DND-41 (cell line): ENCODE results near the gene ABCG4.

ENCODE experiments used
- ATAC-seq: fragments of 200-7000 bp; cut with Tn5 transposase; 3 replicates; pipeline ENCODE4 v1.9.1; 2021; ENCODE audit warnings: low read depth; ENCODE audit not compliant: insufficient read depth
- DNase-seq: peaks from one replicate; pipeline ENCODE4 v3.0.0-alpha.2; 2020
- H2AFZ ChIP-seq: 2 replicates; pipeline ENCODE4 v1.6.0; 2012; ENCODE audit warnings: low read depth, low read length
- H3K27ac ChIP-seq: 2 replicates; pipeline ENCODE4 v1.5.1; 2012; ENCODE audit warnings: low read length, inconsistent platforms
- H3K27me3 ChIP-seq: fragments of 200-600 bp; sonication (generic); 2 replicates; pipeline ENCODE4 v1.6.0; 2012; ENCODE audit warnings: low read length, mild to moderate bottlenecking, inconsistent platforms; ENCODE audit not compliant: insufficient read depth, poor library complexity
- H3K36me3 ChIP-seq: 2 replicates; pipeline ENCODE4 v1.5.1; 2012; ENCODE audit warnings: low read length, inconsistent platforms; ENCODE audit not compliant: insufficient read depth
- H3K4me1 ChIP-seq: 2 replicates; pipeline ENCODE4 v1.5.1; 2012; ENCODE audit warnings: mild to moderate bottlenecking, low read length; ENCODE audit not compliant: insufficient read depth
- H3K4me2 ChIP-seq: 2 replicates; pipeline ENCODE4 v1.6.0; 2012; ENCODE audit warnings: mild to moderate bottlenecking, moderate library complexity, low read length, inconsistent platforms; ENCODE audit not compliant: insufficient read depth
- H3K4me3 ChIP-seq, 2 experiments: fragments of 200-600 bp in 1 of 2; shearing (Covaris generic) in 1 of 2; 2 replicates each; pipeline ENCODE4 v1.5.1; 2012 to 2016; ENCODE audit warnings: inconsistent platforms in 2 of 2, low read length in 2 of 2, mild to moderate bottlenecking in 2 of 2, low read depth in 1 of 2, moderate library complexity in 1 of 2
- H3K79me2 ChIP-seq: 2 replicates; pipeline ENCODE4 v1.6.0; 2012; ENCODE audit warnings: low read length, inconsistent platforms; ENCODE audit not compliant: insufficient read depth
- H3K9ac ChIP-seq: 2 replicates; pipeline ENCODE4 v1.6.0; 2012; ENCODE audit warnings: low read depth, mild to moderate bottlenecking, inconsistent platforms, low read length, moderate library complexity
- H3K9me3 ChIP-seq: 2 replicates; pipeline ENCODE4 v1.5.1; 2012; ENCODE audit warnings: low read length, moderate library complexity, mild to moderate bottlenecking, inconsistent platforms; ENCODE audit not compliant: insufficient read depth, severe bottlenecking
- H4K20me1 ChIP-seq: 2 replicates; pipeline ENCODE4 v1.6.0; 2012; ENCODE audit warnings: low read length; ENCODE audit not compliant: insufficient read depth
- CTCF ChIP-seq: IDR thresholded peaks from 2 replicates; pipeline ENCODE4 v1.5.1; 2012; ENCODE audit warnings: borderline replicate concordance, low read length, moderate library complexity, mild to moderate bottlenecking; ENCODE audit not compliant: poor library complexity, severe bottlenecking; ENCODE audit errors: extremely low read depth
- EZH2 ChIP-seq: IDR thresholded peaks from 3 replicates; pipeline ENCODE4 v1.6.1; 2012; ENCODE audit warnings: borderline replicate concordance, low read depth, mild to moderate bottlenecking, moderate library complexity, low read length, inconsistent platforms; ENCODE audit not compliant: severe bottlenecking

Gene ABCG4

GRCh38 chr11:119169282-119169719, 20.4 kb downstream of the ABCG4 start:
- DNase-seq (peak; percentile 35), ATAC-seq (peak; percentile 36)
- H3K9ac ChIP-seq: peak overlapping the region; percentile 84
- peak overlapping the region; percentile 99 for H2AFZ ChIP-seq
- H3K79me2 ChIP-seq: no peaks in the 10 kb centered on the region
- peak overlapping the region; percentile 75 to 88 for H3K4me3 ChIP-seq
- peak overlapping the region; percentile 93 for H3K4me2 ChIP-seq
- no peaks in the 10 kb centered on the region for H3K27me3 ChIP-seq
- no peaks in the 10 kb centered on the region for H3K9me3 ChIP-seq
- no peaks in the 10 kb centered on the region for H4K20me1 ChIP-seq
- no peaks in the 10 kb centered on the region for H3K36me3 ChIP-seq
- H3K27ac ChIP-seq: peak overlapping the region; percentile 76
- TF ChIP-seq EZH2: no peak
- TF ChIP-seq CTCF: no peak
- peaks cover 16% of the 10 kb centered on the region for H3K4me1 ChIP-seq

- no peak overlapping the region for H3K9ac ChIP-seq
- H3K27me3 ChIP-seq: no peaks in the 10 kb centered on the region
- no peak overlapping the region for H3K4me2 ChIP-seq
- H2AFZ ChIP-seq: no peak overlapping the region
- no peaks in the 10 kb centered on the region for H4K20me1 ChIP-seq
- no peak overlapping the region for H3K4me3 ChIP-seq
- no peaks in the 10 kb centered on the region for H3K79me2 ChIP-seq
- no peaks in the 10 kb centered on the region for H3K9me3 ChIP-seq
- no peak overlapping the region for H3K27ac ChIP-seq
- ATAC-seq (no peak), DNase-seq (no peak)
- peaks cover 16% of the 10 kb centered on the region for H3K4me1 ChIP-seq
- no peaks in the 10 kb centered on the region; the same call in 1 of the 2 replicates for H3K36me3 ChIP-seq
- TF ChIP-seq EZH2 (no peak), CTCF (no peak)
These were observed 23.7 kb downstream of the ABCG4 start for GRCh38 chr11:119172513-119172912.

- Histone ChIP-seq H3K27ac (no peak overlapping the region), H3K36me3 (no peaks in the 10 kb centered on the region; the same call in 1 of the 2 replicates), H3K4me2 (no peak overlapping the region), H3K9me3 (no peaks in the 10 kb centered on the region), H2AFZ (no peak overlapping the region), H3K79me2 (no peaks in the 10 kb centered on the region), H3K9ac (no peak overlapping the region), H3K4me1 (peaks cover 16% of the 10 kb centered on the region), H3K27me3 (no peaks in the 10 kb centered on the region), H4K20me1 (no peaks in the 10 kb centered on the region), H3K4me3 (no peak overlapping the region)
- DNase-seq (no peak), ATAC-seq (no peak)
- TF ChIP-seq EZH2 (no peak), CTCF (no peak)
These were observed 24.6 kb downstream of the ABCG4 start for GRCh38 chr11:119173453-119173852.

DNA sequence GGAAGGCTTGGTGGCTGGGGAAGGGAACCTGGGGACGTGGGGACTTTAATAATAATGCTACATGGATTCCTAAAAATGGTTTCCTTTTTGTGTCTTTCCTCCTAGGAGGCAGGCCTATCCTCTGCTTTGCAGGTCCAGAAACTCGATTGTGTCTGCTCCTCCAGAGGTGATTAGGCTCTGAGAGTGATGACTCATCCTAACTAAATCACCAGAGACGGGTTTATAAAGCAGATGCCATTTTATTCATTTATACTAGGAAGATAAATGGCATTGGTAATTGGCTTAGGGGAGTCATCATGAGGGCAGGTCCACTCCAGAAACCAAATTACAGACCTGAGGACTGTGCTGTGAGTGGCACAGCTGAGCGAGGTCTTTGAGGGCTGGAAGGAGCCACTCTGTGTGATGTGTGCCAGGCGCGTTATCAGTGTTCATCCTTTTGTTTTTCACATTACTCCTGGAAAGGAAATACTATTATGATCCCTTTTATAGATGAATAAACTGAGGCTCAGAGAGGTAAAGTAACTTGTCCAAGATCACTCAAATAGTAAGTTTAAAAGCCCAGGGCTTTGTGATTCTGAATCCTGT, 26.7 kb downstream of the ABCG4 start:
- no peak overlapping the region for H3K9ac ChIP-seq
- H3K36me3 ChIP-seq: peaks cover 4% of the 10 kb centered on the region
- ATAC-seq: no peak
- H4K20me1 ChIP-seq: no peaks in the 10 kb centered on the region
- H3K27me3 ChIP-seq: no peaks in the 10 kb centered on the region
- TF ChIP-seq EZH2 (no peak), CTCF (no peak)
- H3K79me2 ChIP-seq: no peaks in the 10 kb centered on the region
- peaks cover 5% of the 10 kb centered on the region; the same call in 1 of the 2 replicates for H3K4me1 ChIP-seq
- H3K4me3 ChIP-seq: no peak overlapping the region
- no peak overlapping the region for H3K27ac ChIP-seq
- no peak overlapping the region for H3K4me2 ChIP-seq
- DNase-seq: no peak
- H2AFZ ChIP-seq: no peak overlapping the region
- H3K9me3 ChIP-seq: no peaks in the 10 kb centered on the region
